Measurements from ENCODE around the gene ALG10B. TPM values are rescaled to one million over a fixed set of nuclear protein-coding genes. Genes with fewer than 3 reads are reported as not detected.

The ALG10B gene
- total and polyA plus RNA-seq, 2 of the 8 experiments (the other 6 are each of a cell fraction or from before 2014, with no cell fraction given): 3.2 to 5.4 TPM

DNA sequence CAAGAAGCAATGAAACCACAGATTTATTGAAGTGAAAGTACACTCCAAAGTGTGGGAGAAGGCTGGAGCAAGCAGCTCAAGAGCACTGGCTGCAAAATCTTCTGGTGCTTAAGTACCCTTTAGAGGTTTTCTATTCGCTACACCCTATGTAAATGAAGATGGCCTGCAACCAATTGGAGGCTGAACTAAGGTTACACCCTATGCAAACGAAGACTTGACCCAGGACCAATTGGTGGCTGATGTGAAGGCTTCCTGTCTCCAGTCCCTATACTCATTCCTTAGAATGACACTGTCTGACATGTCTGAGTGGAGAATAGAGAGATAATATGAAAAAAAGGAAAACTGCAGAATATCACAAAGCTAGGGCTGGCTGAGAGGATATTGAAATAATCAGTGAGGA, 57.2 kb downstream of the ALG10B start:
- Histone ChIP-seq H3K36me3 (ENCODE audit: control insufficient read depth in 2 of 4, insufficient read depth in 4 of 4, low read length in 3 of 4) (no peaks in the 10 kb centered on the region), H4K20me1 (replicated peaks in 1 of 2; ENCODE audit: control insufficient read depth in 1 of 2, insufficient read depth in 2 of 2, low read length in 2 of 2) (no peaks in the 10 kb centered on the region), H2BK12ac (ENCODE audit: low read depth, low read length) (no peak overlapping the region), H2AFZ (ENCODE audit: low read length) (no peak overlapping the region), H3K79me2 (ENCODE audit: control insufficient read depth in 1 of 2, insufficient read depth in 2 of 2, low read length in 2 of 2) (no peaks in the 10 kb centered on the region), H3K27ac (ENCODE audit: low read depth, low read length) (no peak overlapping the region), H3K4me3 (ENCODE audit: extremely low read depth in 1 of 4, insufficient read depth in 2 of 4, low read depth in 3 of 4, low read length in 4 of 4) (no peak overlapping the region), H4K91ac (replicated peaks; ENCODE audit: insufficient read length, low read length) (no peak overlapping the region), H3K56ac (replicated peaks; ENCODE audit: insufficient read length, low read depth, low read length) (no peak overlapping the region), H2BK20ac (ENCODE audit: low read length) (no peak overlapping the region), H3K18ac (ENCODE audit: extremely low read depth, low read length) (no peak overlapping the region), H4K8ac (ENCODE audit: extremely low read depth, insufficient read depth, low read length) (no peak overlapping the region), H3K14ac (ENCODE audit: insufficient read length) (no peak overlapping the region), H3K23me2 (ENCODE audit: low read depth, low read length) (no peaks in the 10 kb centered on the region), H3K27me3 (replicated peaks in 1 of 4; ENCODE audit: control insufficient read depth in 3 of 4, extremely low read depth in 1 of 4, insufficient read depth in 3 of 4, low read length in 3 of 4) (no peaks in the 10 kb centered on the region), H3K4me2 (ENCODE audit: insufficient read depth in 1 of 2, low read depth in 2 of 2, low read length in 2 of 2) (no peak overlapping the region), H3K4ac (replicated peaks; ENCODE audit: insufficient read length, low read depth, low read length) (no peak overlapping the region), H2BK120ac (replicated peaks; ENCODE audit: low read depth, low read length) (no peak overlapping the region), H3K9me3 (ENCODE audit: insufficient read depth in 2 of 2, low read depth in 1 of 2, low read length in 1 of 2) (no peaks in the 10 kb centered on the region), H2BK15ac (ENCODE audit: low read length) (no peak overlapping the region), H3K4me1 (replicated peaks in 1 of 4; ENCODE audit: control insufficient read depth in 3 of 4, insufficient read depth in 4 of 4, low read length in 3 of 4) (no peaks in the 10 kb centered on the region), H2BK5ac (ENCODE audit: low read depth, low read length) (no peak overlapping the region), H3K9ac (replicated peaks in 1 of 4; ENCODE audit: extremely low read depth in 1 of 4, low read depth in 3 of 4, low read length in 3 of 4) (no peak overlapping the region), H3K23ac (ENCODE audit: insufficient read length) (no peak overlapping the region), H2AK5ac (ENCODE audit: low read depth, low read length) (no peak overlapping the region), H3K79me1 (ENCODE audit: low read depth, low read length) (no peaks in the 10 kb centered on the region), H4K5ac (ENCODE audit: insufficient read length, low read depth, low read length) (no peak overlapping the region)
- DNase-seq (ENCODE audit: low read depth in 1 of 2, low spot score in 2 of 2) (no peak), FAIRE-seq (no peak)
- WGBS, 2 experiments (ENCODE audit: extremely low coverage in 1 of 2, insufficient coverage in 1 of 2, insufficient read length in 1 of 2, insufficient replicate concordance in 2 of 2, low coverage in 1 of 2, low lambda C conversion rate in 2 of 2, missing lambda C conversion rate in 1 of 2): 86% methylated on average over 2 of the region's 2 CpGs; no CpG with 5 or more reads in 1 of the 2 experiments
- CTCF ChIA-PET (ENCODE audit: partially characterized antibody): interaction anchor here (0.6 kb wide), 1 partner anchor 171 kb away, joined by 3 read pairs; no protein-coding TSS in a partner anchor
- POLR2A ChIA-PET (ENCODE audit: partially characterized antibody): no interaction called here
- no peak for TF ChIP-seq PHF8 (conservative IDR thresholded peaks at IDR 0.05; ENCODE audit: low read depth, low read length)
- TF ChIP-seq CBX8 (IDR thresholded peaks at IDR 0.05; ENCODE audit: borderline replicate concordance, low read depth, low read length): no peak
- TF ChIP-seq JUN (IDR thresholded peaks at IDR 0.05; ENCODE audit: low read depth, low read length): no peak
- TF ChIP-seq TBP (IDR thresholded peaks at IDR 0.05; ENCODE audit: low read depth, low read length): no peak
- TF ChIP-seq ASH2L (IDR thresholded peaks at IDR 0.05; ENCODE audit: low read length): no peak
- no peak for TF ChIP-seq ZNF274 (IDR thresholded peaks at IDR 0.05; ENCODE audit: borderline replicate concordance, extremely low read depth, low read length)
- no peak for TF ChIP-seq SP1 (IDR thresholded peaks at IDR 0.05; ENCODE audit: low read depth, low read length)
- no peak for TF ChIP-seq CBX5 (IDR thresholded peaks at IDR 0.05; ENCODE audit: low read depth, low read length)
- TF ChIP-seq RXRA (IDR thresholded peaks at IDR 0.05; ENCODE audit: insufficient read depth, low read depth, low read length): no peak
- no peak for TF ChIP-seq SP2 (IDR thresholded peaks at IDR 0.05; ENCODE audit: low read length)
- no peak for TF ChIP-seq SIRT6 (IDR thresholded peaks at IDR 0.05; ENCODE audit: low read length)
- no peak for TF ChIP-seq KDM4A (IDR thresholded peaks at IDR 0.05; ENCODE audit: low read depth, low read length, severe bottlenecking)
- TF ChIP-seq, protein P1, sequence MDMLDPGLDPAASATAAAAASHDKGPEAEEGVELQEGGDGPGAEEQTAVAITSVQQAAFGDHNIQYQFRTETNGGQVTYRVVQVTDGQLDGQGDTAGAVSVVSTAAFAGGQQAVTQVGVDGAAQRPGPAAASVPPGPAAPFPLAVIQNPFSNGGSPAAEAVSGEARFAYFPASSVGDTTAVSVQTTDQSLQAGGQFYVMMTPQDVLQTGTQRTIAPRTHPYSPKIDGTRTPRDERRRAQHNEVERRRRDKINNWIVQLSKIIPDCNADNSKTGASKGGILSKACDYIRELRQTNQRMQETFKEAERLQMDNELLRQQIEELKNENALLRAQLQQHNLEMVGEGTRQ (IDR thresholded peaks at IDR 0.05; ENCODE audit: low read length): no peak
- no peak for TF ChIP-seq HDAC6 (IDR thresholded peaks at IDR 0.05; ENCODE audit: low read depth, low read length)
